Suppressor macrophage treated with lipopolysaccharide for 1 hour (primary cell): Measurements from ENCODE around the gene SIGLEC11.
"Not testable (repeated sequence)": the region's sequence is repeated elsewhere in the genome, so short reads cannot be mapped to it uniquely, and the experiment has no call there.

Source experiments
- DNase-seq, 3 donors: peaks; one replicate each; pipeline ENCODE4 v3.0.0-alpha.2; 2020 to 2022

Gene SIGLEC11

DNA sequence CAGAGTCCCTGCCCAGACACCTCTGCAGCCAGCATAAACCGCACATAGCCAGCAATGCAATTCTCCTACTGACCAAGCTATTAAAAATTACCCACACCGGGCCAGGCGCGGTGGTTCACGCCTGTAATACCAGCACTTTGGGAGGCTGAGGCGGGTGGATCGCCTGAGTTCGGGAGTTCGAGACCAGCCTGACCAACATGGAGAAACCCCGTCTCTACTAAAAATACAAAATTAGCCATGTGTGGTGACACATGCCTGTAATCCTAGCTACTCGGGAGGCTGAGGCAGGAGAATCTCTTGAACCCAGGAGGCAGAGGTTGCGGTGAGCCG, 36.1 kb downstream of the SIGLEC11 start:
- DNase-seq, result not testable (repeated sequence)

DNA sequence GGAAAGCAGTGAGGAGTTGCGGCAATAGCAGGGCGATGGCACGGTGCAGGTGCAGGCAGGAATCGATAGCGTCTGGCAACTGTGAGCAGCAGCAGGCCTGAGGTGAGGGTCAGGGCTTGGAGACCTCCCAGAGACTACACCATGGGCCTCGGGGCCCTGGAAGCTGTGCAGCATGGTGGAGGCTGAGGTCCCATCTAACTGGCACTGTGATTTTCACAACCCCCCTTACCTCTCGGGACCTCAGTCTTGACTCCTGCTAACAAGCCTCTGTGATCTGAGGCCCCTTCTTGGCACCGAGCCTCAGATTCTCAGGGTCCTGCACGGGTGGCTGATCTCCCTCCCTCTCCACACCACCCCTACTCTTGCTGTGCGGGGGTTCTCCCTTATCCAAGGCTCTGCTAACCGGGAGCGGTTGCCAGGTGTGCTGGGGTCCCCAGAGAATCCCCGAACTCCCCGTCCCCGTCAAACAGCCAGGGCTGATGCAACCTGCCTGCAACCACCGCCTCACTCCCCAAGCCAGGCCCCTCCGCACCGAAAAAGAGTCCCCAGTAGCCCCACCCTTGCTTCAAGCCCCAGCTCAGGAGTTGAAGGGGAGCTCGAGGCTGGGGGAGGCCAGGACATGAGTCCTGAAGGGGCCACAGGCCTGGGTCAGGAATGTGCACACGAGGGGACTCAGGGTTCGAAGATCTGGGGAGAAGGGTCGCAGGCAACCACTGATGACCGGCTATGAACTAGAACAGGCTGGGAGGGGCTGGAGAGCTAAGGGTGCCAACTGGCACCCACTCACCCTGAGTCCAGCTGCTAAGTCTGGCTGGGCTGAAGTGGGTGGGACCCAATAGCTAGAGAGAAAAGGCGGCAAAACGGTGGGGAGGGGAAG, 36.7 kb downstream of the SIGLEC11 start:
- DNase-seq, result no peak

DNA sequence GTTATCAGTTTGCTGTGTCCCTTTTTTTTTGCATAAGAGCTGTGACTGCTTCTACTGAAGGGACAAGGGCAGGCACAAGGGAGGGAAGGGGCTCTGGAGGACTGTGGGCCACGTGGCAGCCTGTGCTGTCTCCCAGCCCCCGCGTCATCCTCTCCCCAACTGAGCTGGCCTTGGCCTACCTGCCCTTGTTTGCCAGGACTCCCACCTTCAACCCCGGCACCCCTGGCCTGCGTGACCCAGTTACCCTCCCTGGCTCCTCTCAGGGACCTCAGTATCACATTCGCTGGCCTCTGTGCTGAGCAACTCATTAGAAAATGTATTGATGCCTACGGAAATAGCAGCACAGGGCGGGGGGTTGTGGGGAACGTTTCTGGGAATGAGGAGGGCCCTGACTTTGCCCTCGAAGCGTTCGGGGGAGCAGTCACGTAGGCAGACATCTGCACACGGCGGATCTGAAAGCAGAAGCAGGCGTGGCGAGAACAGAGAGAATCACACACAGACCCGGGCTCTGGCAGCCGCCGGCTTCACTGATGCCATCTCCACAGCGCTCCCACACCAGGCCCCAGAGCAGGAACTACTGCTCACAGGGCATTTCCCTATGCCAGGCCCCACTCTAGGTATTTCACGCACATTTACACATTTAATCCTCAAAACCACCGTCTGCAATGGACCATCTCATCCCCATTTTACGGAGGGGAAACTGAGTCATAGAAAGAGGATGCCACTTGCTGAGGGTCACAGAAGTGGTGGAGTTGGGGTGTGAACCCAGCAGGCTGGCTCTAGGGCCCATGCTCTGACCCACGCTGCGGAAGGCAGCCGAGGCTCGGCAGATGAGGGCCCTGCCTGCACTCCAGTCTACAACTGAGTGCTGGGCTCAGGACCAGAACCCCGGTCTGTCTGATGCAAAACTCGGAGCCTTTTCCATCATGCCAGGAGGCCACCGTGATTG, 37.6 kb downstream of the SIGLEC11 start:
- peak; percentile 58 to 73 (median 70) for DNase-seq

DNA sequence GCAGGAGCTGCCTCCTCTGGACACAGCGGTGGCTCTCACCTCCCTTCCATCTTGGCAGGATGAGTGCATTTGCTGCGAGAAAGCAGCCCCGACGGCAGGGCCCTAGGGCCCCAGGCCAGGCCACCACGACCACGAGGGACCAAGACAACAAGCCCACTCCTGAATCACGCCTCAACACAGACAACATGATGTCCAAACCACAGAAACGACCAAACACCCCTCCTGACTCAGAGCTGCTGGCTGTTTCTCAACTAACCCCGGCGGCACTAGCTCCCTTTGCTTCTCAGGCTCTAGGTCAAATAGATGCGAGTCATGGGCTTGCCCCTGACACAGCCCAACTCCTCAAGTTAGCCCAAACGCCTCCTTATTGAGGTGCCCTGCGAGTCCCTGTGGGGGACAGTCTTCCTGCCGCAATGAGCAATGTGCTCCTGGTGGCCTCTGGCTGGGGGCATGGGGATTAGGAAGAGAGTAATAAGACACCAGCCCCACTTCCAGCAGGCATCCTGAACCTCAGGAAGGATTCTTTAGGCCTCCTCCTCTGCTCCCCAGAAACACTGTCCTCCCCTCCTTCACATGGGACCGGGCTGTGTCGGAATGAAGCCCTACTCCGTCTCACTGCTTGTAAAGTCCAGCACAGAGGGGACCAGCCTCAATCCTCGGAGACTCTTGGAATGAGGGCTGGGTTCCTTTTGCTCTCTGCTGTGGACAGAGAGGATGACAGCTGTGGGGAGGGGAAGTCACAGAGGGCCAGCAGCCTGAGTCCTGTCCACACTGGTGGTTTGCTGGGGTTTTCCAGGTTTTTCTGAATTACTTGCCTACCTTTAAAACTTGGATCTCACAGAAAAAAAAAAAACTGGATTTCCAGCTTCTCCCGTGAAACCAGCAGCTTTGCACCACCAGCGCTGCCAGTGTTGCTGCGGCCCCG, 38.8 kb downstream of the SIGLEC11 start:
- DNase-seq, result peak; percentile 74 to 80 (median 76)

DNA sequence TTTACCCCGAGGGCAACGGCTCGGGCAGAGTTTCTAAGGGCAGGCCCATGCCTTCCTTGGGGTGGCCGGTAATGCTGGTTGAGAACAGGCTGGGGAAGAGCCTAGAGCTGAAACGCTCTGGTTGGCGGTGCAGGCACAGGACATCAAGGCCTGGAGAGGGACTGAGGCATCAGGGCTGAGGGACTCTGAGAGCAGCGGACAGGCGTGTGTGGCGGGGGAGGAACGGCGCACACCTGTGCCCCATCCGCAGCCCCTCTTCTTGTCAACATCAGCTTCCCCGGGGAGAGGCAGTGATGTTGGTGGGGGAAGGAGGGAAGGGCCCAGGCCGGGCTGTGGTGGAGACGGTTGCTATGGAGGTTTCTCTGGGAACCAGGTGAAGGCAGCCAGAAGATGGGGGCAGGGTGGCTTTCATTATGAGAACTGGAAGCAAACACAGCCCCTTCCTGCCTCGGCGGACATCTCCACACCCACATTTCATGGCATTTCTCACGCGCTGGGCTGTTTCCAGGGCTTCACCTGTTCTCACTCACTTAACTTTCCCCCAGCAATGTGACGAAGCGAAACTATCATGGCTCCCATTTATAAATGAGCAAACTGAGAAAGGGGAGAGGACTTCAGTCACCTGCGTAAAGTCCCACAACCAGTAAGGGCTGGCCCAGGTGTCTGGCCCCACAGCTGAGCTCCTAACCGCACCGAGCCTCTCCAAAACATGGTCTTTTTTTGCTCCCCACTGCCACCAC, 40.2 kb downstream of the SIGLEC11 start:
- no peak for DNase-seq

DNA sequence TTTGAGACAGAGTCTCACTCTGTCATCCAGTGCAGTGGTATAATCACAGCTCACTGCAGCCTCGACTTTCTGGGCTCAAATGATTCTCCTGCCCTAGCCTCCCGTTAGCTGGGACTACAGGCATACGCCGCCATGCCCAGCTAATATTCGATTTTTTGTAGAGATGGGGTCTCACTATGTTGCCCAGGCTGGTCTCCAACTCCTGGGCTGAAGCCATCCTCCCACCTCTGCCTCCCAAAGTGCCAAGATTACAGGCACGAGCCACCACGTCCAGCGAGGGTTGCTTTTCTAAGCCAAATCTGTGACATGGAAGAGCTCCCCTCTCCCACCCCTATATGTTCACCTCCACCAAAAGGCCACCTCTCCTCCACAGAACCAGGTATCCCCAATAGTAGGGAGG, 42.9 kb downstream of the SIGLEC11 start:
- DNase-seq, result no peak

DNA sequence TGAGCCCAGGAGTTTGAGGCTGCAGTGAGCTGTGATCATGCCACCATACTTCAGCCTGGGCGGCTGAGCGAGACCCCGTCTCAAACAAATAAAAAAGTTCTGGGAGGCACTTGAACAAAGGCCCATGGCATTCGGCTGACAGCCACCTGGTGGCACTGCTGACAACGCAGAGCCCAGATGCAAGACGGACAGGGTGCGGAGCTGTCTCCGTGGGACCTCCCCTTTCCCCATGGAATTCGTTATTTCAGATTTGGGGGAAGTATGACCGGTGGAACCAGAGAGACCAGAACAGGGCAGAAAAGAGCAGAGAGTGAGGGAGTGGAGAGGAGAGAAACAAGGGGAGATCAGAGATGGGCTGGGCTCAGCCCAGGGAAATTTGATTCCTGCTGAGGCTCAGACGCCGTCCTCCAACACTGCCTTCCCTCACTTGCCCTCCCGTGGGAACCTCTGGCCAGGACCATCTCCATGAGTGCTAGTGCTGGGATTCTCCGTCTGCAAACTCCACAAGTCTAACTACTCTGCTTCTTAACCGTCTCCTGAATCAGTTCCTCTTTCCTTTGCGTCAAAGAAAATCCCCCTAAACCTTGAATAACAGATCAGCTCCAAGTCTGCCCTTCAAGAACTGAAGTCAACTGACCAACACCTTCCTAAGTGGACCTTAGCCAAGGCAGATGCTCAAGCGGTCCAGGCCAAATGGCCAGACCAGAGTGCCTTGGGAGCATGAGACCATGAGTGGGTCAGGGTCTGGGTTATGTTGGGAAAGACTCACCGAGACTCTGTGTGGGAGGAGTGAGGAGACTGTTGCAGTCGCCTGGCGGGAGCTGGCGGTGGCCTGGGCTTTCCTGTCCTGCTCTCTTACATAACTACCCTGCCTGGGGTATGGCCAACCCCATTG, 43.9 kb downstream of the SIGLEC11 start:
- peak; percentile 90 to 91 (median 90) for DNase-seq

DNA sequence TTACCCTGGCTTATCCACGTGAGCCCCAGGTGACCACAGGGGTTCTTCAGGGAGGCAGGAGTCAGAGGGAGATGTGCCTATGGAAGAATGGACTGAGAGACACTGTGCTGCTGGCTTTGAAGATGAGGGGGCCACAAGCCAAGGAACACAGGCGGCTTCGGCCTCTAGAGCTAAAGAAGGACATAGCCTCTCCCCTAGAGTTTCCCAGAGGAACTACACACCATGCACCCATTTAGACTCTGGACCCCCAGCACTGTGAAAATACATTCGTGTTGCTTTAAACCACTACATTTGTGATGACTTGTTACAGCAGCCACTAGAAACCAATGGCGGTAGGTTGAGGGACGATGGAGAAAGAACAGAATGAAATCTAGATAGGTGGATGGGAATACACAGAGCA, 45.7 kb downstream of the SIGLEC11 start:
- DNase-seq, result no peak

DNA sequence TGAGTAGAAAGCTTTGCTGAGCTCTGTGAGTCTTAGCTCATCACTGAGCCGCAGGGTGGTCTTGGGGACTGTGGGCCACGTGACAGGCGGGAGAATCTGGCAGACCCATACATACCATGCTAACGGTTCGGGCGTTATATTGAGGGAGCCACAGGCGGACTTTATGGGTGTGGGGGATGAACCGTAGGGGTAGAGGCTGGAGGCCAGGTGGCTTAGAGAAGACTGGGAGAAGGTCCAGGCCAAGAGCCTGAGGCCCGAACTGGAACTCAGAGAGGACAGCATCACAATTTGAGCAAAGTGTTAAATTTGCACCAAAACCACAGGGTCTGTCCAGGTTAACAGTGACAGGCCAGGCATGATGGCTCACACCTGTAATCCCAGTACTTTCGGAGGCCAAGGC, 47.3 kb downstream of the SIGLEC11 start:
- no peak for DNase-seq

DNA sequence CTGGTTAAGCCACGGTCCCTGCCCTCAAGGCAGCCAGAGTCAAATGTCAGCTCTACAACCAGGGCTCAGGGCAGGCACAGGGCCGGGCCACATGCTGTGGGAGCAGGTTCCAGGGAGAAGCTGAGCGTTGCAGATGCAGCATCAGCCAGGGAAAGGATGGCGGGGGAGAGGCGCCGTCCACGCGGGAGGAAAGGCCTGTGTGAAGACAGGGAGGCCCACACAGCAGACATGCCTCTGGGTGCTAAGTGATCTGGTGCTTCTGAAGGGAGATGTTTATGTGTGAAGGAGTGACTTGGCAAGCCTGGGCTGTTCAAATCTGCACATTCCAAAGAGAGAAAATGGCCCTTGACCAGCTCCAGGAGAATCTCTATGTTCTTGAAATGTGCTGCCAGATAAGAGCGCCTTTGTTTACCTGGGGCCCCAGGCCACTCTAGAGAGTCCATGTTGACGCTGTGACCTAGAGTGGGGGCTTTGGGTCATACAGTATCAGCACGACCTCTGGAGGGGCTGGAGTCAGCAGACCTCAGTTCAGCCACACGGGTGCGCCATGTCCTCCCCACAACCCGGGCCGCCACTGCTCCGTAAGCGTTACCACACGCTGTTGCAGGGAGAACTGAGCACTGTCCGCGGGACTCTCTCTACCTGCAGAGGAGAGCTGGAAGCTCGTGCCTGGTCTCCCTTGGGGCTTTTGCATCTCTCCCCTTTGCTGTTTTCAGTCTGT, 47.8 kb downstream of the SIGLEC11 start:
- no peak for DNase-seq

DNA sequence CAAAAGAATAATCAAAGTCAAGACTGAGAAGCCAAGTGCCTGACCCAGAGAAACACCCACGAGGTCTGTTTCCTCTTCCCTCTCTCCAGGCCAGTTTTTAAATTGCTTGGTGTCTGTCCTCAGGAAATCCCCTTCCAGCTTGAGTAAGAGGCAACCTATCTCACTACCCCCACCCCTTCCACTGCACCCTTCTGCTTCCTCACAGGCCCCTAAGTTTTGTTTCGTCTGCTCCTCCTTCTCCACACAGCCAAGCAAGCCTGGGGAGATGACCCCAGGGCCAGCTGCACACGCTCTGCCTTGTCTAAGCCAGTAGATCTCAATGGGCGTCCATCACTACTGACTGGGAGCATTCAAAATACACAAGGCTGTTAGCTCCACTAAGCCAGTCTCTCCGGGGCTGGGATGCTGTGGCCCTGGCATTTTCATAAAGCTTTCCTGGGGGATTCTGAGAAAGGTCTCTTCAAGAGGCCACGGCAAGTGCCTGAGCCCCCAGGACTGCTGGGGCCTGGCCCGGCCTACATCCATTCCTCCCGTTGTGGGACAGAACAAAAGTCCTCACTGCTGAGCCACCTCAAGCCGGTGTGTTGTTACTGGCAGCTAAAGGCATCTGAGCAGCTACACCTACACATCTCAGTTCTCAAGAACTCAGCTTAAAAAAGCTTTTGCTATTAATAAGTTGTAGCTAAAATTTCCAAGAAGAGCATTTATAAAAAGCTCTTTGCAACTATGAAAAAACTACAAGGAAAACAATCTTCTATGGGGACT, 49.4 kb downstream of the SIGLEC11 start:
- peak; percentile 90 to 95 (median 92) for DNase-seq

DNA sequence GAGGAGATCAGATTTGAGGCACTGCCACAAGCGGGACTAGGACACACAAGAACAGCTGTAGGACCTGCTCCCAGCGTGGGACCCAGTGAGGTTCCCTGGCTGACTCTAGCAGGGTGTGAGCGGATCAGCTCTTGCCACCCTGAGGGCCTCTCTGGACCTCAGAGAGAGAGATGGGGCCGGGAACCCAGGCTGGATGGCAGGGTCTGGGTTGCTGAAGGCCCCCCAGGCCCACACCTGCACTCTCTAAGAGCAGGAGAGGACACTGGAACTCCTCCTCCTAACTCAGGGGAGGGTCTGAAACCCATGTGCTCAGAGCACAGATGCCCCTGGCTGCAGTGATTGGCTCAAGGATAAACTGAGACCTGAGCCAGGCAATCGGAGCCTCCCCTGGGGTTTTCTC, 50.8 kb downstream of the SIGLEC11 start:
- no peak for DNase-seq

DNA sequence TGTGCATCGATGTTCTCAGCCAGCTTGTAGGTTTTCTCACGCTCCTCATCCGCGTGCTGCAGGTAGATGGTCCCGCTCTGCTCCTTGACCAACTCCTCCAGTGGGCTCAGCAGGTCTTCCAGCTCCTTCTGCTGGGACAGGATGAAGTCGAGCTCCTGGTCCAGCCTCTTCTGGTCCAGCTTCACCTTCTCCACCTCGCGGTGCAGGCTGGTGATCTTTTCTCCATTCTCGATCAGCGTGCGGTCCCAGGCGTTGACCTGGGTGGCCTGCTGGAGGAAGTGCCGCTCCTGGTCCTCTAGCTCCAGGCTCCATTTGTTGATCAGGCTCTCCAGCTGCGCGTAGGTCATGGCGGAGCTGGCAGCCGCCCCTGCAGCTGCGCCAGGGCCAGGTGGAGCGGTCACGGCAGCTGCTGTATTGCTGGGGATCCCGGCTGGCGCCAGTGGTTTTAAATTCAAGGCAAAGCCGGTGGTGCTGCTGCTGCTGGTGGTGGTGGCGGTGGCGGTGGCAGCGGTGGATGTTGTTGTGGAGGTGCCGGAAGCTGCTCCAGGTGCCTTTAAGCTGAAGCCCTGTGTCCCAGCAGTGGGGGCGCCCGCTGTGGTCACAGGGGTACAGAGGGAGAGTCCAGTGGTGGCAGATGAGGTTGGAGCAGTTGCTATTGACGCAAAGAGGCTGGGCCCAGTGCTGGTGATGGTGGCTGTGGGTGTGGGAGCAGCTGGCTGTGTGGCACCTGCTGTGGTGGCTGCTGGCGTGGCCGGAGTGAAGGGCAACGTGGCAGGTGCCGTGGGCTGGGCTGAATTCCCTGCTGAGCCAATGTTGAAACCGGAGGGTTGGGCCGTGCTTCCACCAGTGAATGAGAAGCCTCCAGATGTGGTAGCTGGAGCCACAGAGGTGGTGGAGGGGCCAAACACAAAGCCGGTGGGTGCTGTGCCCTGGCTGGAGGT, 52.2 kb downstream of the SIGLEC11 start:
- DNase-seq, result no peak

DNA sequence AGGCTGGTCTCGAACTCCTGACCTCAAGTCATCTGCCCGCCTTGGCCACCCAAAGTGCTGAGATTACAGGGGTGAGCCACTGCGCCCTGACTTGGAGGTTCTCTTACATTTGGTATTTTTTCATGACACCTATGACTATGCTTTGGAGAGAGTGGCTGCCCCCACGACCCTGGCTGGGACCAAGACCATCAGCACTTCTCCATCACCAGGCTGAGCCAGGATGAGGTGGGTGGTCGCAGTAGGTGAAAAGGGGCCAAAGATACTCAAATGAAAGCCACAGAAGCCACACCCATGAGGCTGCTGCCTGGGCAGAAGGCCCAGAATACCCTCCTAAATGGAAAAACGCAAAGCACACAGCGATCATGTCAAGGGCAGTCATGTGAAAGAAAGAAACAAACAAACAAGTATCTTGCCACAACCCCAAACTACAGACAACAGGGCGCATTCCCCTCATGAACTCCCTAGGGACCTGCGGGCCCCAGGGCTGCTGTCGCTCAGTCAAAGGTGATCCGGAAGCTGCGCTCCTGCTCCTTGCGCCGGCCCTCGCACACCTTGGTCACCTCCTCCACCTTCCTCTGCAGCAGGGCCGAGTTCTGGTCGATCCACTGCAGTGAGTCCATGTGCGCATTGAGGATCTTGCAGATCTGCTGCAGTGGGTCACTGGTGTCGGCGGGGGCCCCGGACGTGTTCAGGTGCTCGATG, 53.1 kb downstream of the SIGLEC11 start:
- DNase-seq, result no peak

DNA sequence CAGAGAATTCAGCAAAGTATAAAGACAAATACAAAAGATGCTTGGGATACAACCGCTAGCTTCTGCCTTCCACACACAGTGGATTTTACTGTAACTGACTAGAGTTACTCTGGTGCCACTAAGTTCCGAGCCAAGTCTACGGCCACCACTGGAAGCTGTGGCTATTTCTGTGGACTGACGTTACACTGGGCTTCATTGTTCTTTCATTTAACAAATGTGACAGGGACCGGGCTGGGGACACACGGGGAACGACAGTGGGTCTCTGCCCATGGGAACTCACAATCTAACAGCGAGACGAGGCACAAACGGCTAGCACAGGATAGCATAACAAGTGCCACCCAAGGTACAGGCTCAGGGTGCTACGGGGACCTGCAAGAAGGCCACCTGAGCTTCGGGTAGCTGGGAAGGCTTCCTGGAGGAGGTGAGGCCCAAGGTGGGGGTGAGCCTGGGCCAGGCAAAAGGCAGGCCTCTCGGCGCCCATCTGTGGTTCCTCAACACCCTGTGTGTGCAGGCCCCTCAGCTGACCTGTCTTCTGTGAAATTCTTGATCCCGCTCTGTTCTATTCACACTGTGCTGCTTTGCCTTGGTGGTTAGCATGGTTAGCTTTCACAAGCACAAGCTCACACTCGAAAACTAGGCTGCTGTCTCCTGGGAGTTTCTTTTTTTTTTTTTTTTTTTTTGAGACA, 54.0 kb downstream of the SIGLEC11 start:
- DNase-seq, result no peak

DNA sequence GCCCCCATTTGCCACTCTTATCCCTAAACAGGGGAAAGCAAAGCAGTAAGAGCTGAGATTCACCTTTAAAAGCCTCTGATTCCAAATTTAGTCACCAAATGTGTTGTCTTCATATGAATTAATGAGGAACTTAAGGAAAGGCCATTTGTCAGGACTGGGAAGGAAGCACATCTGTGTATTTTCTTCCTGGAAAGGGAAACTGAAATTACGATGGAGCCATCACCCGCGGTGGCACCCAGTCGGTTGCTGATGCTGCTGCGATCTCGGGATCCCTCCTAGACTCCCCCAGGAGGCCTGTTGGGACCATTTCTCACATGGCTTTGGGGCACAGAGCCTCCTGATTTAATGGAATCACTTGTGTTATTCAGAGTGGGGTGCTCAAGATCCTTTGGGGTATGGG, 56.8 kb downstream of the SIGLEC11 start:
- peak; percentile 86 to 94 (median 88) for DNase-seq
